Bronchial epithelial cell (primary cell): ENCODE data around the gene NMNAT2. TPM values are rescaled to one million over a fixed set of nuclear protein-coding genes. Genes with fewer than 3 reads are reported as not detected.
"Not testable (repeated sequence)": the region's sequence is repeated elsewhere in the genome, so short reads cannot be mapped to it uniquely, and the experiment has no call there.

ENCODE experiments used
- DNase-seq: peaks from one replicate; pipeline ENCODE4 v3.0.0-alpha.2; 2010; ENCODE audit warnings: low read depth
- FAIRE-seq: peaks from 2 replicates; lab custom pipeline; 2011; peaks lifted over from hg19 to GRCh38; lab: Jason Lieb, UNC
- H3K27me3 ChIP-seq: 2 replicates; pipeline ENCODE4 v1.5.1; 2011; ENCODE audit warnings: low read length; ENCODE audit not compliant: control insufficient read depth, insufficient read depth
- H3K36me3 ChIP-seq: 2 replicates; pipeline ENCODE4 v1.5.1; 2011; ENCODE audit warnings: low read length; ENCODE audit not compliant: control insufficient read depth, insufficient read depth
- H3K4me3 ChIP-seq: 2 replicates; pipeline ENCODE4 v1.5.1; 2011; ENCODE audit warnings: mild to moderate bottlenecking, low read depth, low read length, control low read depth
- CTCF ChIP-seq: IDR thresholded peaks from 2 replicates; pipeline ENCODE4 v1.5.1; 2011; ENCODE audit warnings: mild to moderate bottlenecking, moderate library complexity, low read length, control low read depth, inconsistent platforms; ENCODE audit not compliant: insufficient read depth, severe bottlenecking
- total RNA-seq: library from RNA; depleted of rRNA; stranded (reverse); fragments of >200 nt; gene quantifications from 2 replicates; pipeline ENCODE4 v1.2.1, GENCODE V29; 2014

The NMNAT2 gene
- total RNA-seq, 1 donor from 2014 or later: 0.26 TPM

GRCh38 chr1:183242556-183242955 lies 175.6 kb downstream of the NMNAT2 start:
- TF ChIP-seq CTCF: no peak
- DNase-seq (no peak), FAIRE-seq (no peak)
- Histone ChIP-seq H3K27me3 (no peaks in the 10 kb centered on the region), H3K36me3 (peaks cover 20% of the 10 kb centered on the region), H3K4me3 (no peak overlapping the region)

- TF ChIP-seq CTCF: no peak
- no peaks in the 10 kb centered on the region for H3K27me3 ChIP-seq
- DNase-seq (no peak), FAIRE-seq (no peak)
- H3K4me3 ChIP-seq: no peak overlapping the region
- peaks cover 21% of the 10 kb centered on the region for H3K36me3 ChIP-seq
Observed at GRCh38 chr1:183241471-183241870, 176.7 kb downstream of the NMNAT2 start.

GRCh38 chr1:183240853-183241252 lies 177.3 kb downstream of the NMNAT2 start:
- H3K4me3 ChIP-seq, FAIRE-seq, H3K27me3 ChIP-seq, DNase-seq: not testable (repeated sequence)
- H3K36me3 ChIP-seq: peaks cover 21% of the 10 kb centered on the region

- Histone ChIP-seq H3K36me3 (peaks cover 22% of the 10 kb centered on the region), H3K27me3 (no peaks in the 10 kb centered on the region), H3K4me3 (no peak overlapping the region)
- DNase-seq: no peak
- no peak for FAIRE-seq
- no peak for TF ChIP-seq CTCF
Observed at GRCh38 chr1:183240526-183240825, 177.7 kb downstream of the NMNAT2 start.

- no peak for FAIRE-seq
- TF ChIP-seq CTCF: no peak
Observed at GRCh38 chr1:183239793-183240525, 178.2 kb downstream of the NMNAT2 start.

GRCh38 chr1:183239220-183239742 lies 178.9 kb downstream of the NMNAT2 start:
- Histone ChIP-seq H3K4me3 (no peak overlapping the region), H3K36me3 (peaks cover 23% of the 10 kb centered on the region), H3K27me3 (no peaks in the 10 kb centered on the region)
- no peak for DNase-seq
- FAIRE-seq: no peak
- TF ChIP-seq CTCF: no peak

More at GRCh38 chr1:183239793-183240525, 178.2 kb downstream of the NMNAT2 start:
- no peak for DNase-seq
- no peak overlapping the region for H3K4me3 ChIP-seq
- peaks cover 23% of the 10 kb centered on the region for H3K36me3 ChIP-seq
- no peaks in the 10 kb centered on the region for H3K27me3 ChIP-seq
